Mucosa of descending colon (tissue), 3 donors: ENCODE data around the gene WIPF2. TPM values are rescaled to one million over a fixed set of nuclear protein-coding genes. Genes with fewer than 3 reads are reported as not detected.

Source experiments
- ATAC-seq: fragments of 200-7000 bp; cut with Tn5 transposase; one replicate; pipeline ENCODE4 v1.9.1; 2020; ENCODE audit warnings: mild to moderate bottlenecking, moderate library complexity
- DNase-seq, 3 donors: peaks; one replicate each; pipeline ENCODE4 v3.0.0-alpha.2; 2020
- H3K36me3 ChIP-seq: fragments of 200-600 bp; one replicate; pipeline ENCODE4 v1.8.0; 2021; ENCODE audit warnings: low read depth, mild to moderate bottlenecking
- H3K4me1 ChIP-seq: fragments of 200-600 bp; one replicate; pipeline ENCODE4 v1.8.0; 2021; ENCODE audit warnings: low read depth, mild to moderate bottlenecking
- H3K4me3 ChIP-seq: fragments of 200-600 bp; one replicate; pipeline ENCODE4 v1.8.0; 2021; ENCODE audit warnings: mild to moderate bottlenecking
- H3K9me3 ChIP-seq: fragments of 200-600 bp; one replicate; pipeline ENCODE4 v1.8.0; 2021; ENCODE audit warnings: mild to moderate bottlenecking
- CTCF ChIP-seq: fragments of 200-600 bp; IDR thresholded peaks from one replicate; pipeline ENCODE4 v1.8.0; 2022; ENCODE audit warnings: antibody characterized with exemption, mild to moderate bottlenecking
- intact Hi-C, 2 donors: fragments of 100-400 bp; cut with DNase I in 1 of 2; cut with micrococcal nuclease in 1 of 2; formaldehyde crosslinking; loops; one replicate each; pipeline versions ENCODE4 v1.11.0 to v1.11.1; 2022; cut with DNase I, micrococcal nuclease
- long read RNA-seq, 2 donors: library from polyadenylated mRNA; unstranded; transcript quantifications; one replicate each; pipeline ENCODE4 v2.0.0, GENCODE V29; 2019 to 2021
- total RNA-seq, 3 donors: library from RNA; stranded (reverse); fragmentation: NEBNext Ultra II Directional in 2 of 3; extraction: Animal tissue kit (Norgen Biotek cat#: 25700) in 2 of 3; gene quantifications; one replicate each; pipeline versions ENCODE4 v1.2.1 to v1.2.4, GENCODE V29; 2021 to 2023
- donor health status: DM: no; HTN: no; CAD: no; lungs with moderate emphysema.
- donor health status: DM: no; HTN: no; CAD: no.
- donor health status: DM: no; HTN: yes; CAD: no.

WIPF2 gene
- 10 to 100 TPM; 41.4 to 56.2 (median 42.8) TPM for total RNA-seq
- long read RNA-seq, donor 1, full-length matches to known transcripts, result 35 of 51 reads
- long read RNA-seq, donor 1, partial matches to known transcripts, result 3 of 51 reads
- long read RNA-seq, donor 1, other reads (novel, unspliced or antisense), result 13 of 51 reads
- long read RNA-seq, donor 2, full-length matches to known transcripts, result 3 of 11 reads
- long read RNA-seq, donor 2, partial matches to known transcripts, result 0 of 11 reads
- long read RNA-seq, donor 2, other reads (novel, unspliced or antisense), result 8 of 11 reads

- no peaks in the 10 kb centered on the region for H3K9me3 ChIP-seq
- intact Hi-C loops, result no loop called here
- H3K36me3 ChIP-seq, result no peaks in the 10 kb centered on the region
- peak; percentile 97 to 98 (median 97) for DNase-seq
- TF ChIP-seq CTCF, result peak; percentile 74
- ATAC-seq, result peak; percentile 100
- peak within 1 kb of the TSS; percentile 40 for H3K4me3 ChIP-seq
- H3K4me1 ChIP-seq, result peaks cover 15% of the 10 kb centered on the region
Measured at GRCh38 chr17:40218740-40219593, at the start of gene WIPF2. TSS of gene WIPF2 (plus strand) at chr17:40219304. CDS start at chr17:40256460, 37,156 bp downstream.

- Histone ChIP-seq H3K4me3 (no peak overlapping the region), H3K36me3 (no peaks in the 10 kb centered on the region), H3K4me1 (peaks cover 5% of the 10 kb centered on the region), H3K9me3 (no peaks in the 10 kb centered on the region)
- ATAC-seq, result no peak
- no peak for TF ChIP-seq CTCF
- intact Hi-C loops, result loop anchor here in 1 of 2 donors (10.0 kb wide), 1 partner anchor 136 kb away; no protein-coding TSS in a partner anchor
- no peak for DNase-seq
Measured at GRCh38 chr17:40170325-40170724, 48.8 kb upstream of the WIPF2 start.

GRCh38 chr17:40171750-40172149, 47.4 kb upstream of the WIPF2 start:
- no peak for TF ChIP-seq CTCF
- ATAC-seq (no peak), DNase-seq (no peak)
- Histone ChIP-seq H3K4me3 (no peak overlapping the region), H3K9me3 (no peaks in the 10 kb centered on the region), H3K4me1 (peaks cover 13% of the 10 kb centered on the region), H3K36me3 (no peaks in the 10 kb centered on the region)
- intact Hi-C loops, result loop anchor here in 1 of 2 donors (10.0 kb wide), 1 partner anchor 137 kb away; no protein-coding TSS in a partner anchor

- Histone ChIP-seq H3K9me3 (no peaks in the 10 kb centered on the region), H3K4me3 (no peak overlapping the region), H3K4me1 (peaks cover 21% of the 10 kb centered on the region), H3K36me3 (no peaks in the 10 kb centered on the region)
- no peak for TF ChIP-seq CTCF
- ATAC-seq (no peak), DNase-seq (no peak)
- intact Hi-C loops, result loop anchor here in 1 of 2 donors (10.0 kb wide), 1 partner anchor 138 kb away; no protein-coding TSS in a partner anchor
Measured at GRCh38 chr17:40173091-40173777, 45.9 kb upstream of the WIPF2 start.

GRCh38 chr17:40173778-40174135, 45.3 kb upstream of the WIPF2 start:
- Histone ChIP-seq H3K36me3 (no peaks in the 10 kb centered on the region), H3K4me3 (no peak overlapping the region), H3K4me1 (peaks cover 17% of the 10 kb centered on the region), H3K9me3 (no peaks in the 10 kb centered on the region)
- ATAC-seq (no peak), DNase-seq (no peak)
- intact Hi-C loops, result loop anchor here in 1 of 2 donors (10.0 kb wide), 1 partner anchor 139 kb away; no protein-coding TSS in a partner anchor
- no peak for TF ChIP-seq CTCF
